ENCODE data around the gene HAGH. TPM values are rescaled to one million over a fixed set of nuclear protein-coding genes. Genes with fewer than 3 reads are reported as not detected.

HAGH gene
- total and polyA plus RNA-seq, 9 of the 15 experiments (the other 6 are each of a cell fraction or from before 2014, with no cell fraction given) = 0.46 to 35.1 (median 16.8) TPM

GRCh38 chr16:1825864-1826690 is 548 bp downstream of the HAGH start (continued):
- no peak for TF ChIP-seq FOXO4 (CRISPR knock-in tag; IDR thresholded peaks at IDR 0.05)
- peak; percentile 29 for TF ChIP-seq MEIS2 (IDR thresholded peaks at IDR 0.05; ENCODE audit: partially characterized antibody)
- TF ChIP-seq ZNF140 (CRISPR knock-in tag; IDR thresholded peaks at IDR 0.05) = no peak
- TF ChIP-seq REST (IDR thresholded peaks at IDR 0.05; ENCODE audit: borderline replicate concordance) = 0 out of 2 replicates have a peak, but pooled peaks have one; percentile 3
- TF ChIP-seq REST (CRISPR knock-in tag; IDR thresholded peaks at IDR 0.05; ENCODE audit: low read depth) = no peak
- TF ChIP-seq FOXM1 (IDR thresholded peaks at IDR 0.05; ENCODE audit: low read depth) = no peak
- peak; percentile 5; the same call in 1 of the 2 replicates for TF ChIP-seq FOXM1 (CRISPR knock-in tag; IDR thresholded peaks at IDR 0.05; ENCODE audit: low read depth)
- TF ChIP-seq ZBTB49 (CRISPR knock-in tag; IDR thresholded peaks at IDR 0.05; ENCODE audit: borderline replicate concordance) = no peak
- no peak for TF ChIP-seq RHOXF2B (CRISPR knock-in tag; conservative IDR thresholded peaks at IDR 0.05)
- TF ChIP-seq STAG1 (CRISPR knock-in tag; IDR thresholded peaks at IDR 0.05; ENCODE audit: borderline replicate concordance) = 0 out of 2 replicates have a peak, but pooled peaks have one; percentile 6

Measured in K562 (cell line).